ENCODE data around the gene ENAH. TPM values are rescaled to one million over a fixed set of nuclear protein-coding genes. Genes with fewer than 3 reads are reported as not detected.
A peak's percentile ranks its signal among the peaks of the same experiment; 100 is the strongest.

The ENAH gene
- total and polyA plus RNA-seq, 12 donors, result 12.4 to 201 (median 99.8) TPM

DNA sequence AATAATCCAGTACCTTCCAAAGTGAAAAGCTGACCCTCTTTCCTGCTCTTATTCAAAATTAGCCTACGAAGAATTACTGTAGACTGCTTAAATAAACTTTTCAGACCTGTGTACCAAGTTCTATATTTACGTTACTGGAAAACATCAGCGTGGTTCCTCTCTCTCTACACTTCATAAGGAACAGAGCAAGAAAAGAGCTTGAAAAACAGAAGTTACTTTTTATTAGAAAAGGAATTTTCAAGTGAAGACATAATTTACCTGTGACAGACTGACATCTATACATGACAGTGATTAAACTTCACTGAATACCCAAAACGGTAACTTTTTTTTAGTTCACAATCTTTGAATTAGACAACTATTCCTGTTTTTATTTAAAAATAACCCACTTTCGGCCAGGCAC is 2.7 kb downstream of the ENAH start:
- Histone ChIP-seq H3K36me3 (no peaks in the 10 kb centered on the region), H3K9me3 (peaks cover 0 to 3% (median 0%) of the 10 kb centered on the region in 11 donors), H3K27ac (peak overlapping the region in 9 of 10 donors; percentile 43 to 100 (median 98)), H3K4me1 (peaks cover 0 to 57% (median 34%) of the 10 kb centered on the region in 9 donors), H3K4me3 (peak overlapping the region in 9 of 10 donors; percentile 86 to 99 (median 92)), H3K27me3 (peaks cover 0 to 50% (median 0%) of the 10 kb centered on the region in 7 donors)
- DNase-seq, result no peak
- no peak for ATAC-seq
- TF ChIP-seq, protein P1, sequence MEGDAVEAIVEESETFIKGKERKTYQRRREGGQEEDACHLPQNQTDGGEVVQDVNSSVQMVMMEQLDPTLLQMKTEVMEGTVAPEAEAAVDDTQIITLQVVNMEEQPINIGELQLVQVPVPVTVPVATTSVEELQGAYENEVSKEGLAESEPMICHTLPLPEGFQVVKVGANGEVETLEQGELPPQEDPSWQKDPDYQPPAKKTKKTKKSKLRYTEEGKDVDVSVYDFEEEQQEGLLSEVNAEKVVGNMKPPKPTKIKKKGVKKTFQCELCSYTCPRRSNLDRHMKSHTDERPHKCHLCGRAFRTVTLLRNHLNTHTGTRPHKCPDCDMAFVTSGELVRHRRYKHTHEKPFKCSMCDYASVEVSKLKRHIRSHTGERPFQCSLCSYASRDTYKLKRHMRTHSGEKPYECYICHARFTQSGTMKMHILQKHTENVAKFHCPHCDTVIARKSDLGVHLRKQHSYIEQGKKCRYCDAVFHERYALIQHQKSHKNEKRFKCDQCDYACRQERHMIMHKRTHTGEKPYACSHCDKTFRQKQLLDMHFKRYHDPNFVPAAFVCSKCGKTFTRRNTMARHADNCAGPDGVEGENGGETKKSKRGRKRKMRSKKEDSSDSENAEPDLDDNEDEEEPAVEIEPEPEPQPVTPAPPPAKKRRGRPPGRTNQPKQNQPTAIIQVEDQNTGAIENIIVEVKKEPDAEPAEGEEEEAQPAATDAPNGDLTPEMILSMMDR (IDR thresholded peaks at IDR 0.05), result no peak
- 45 to 52% methylated on average over 5 of the region's 5 CpGs for WGBS, 2 donors
- intact Hi-C loops (cut with DNase I), result loop anchor here in 8 of 10 donors (5.0 to 10.0 kb wide), 17 partner anchors 43 to 175 kb away; partner anchors contain the start of gene SRP9 (in 1 of the 8)

DNA sequence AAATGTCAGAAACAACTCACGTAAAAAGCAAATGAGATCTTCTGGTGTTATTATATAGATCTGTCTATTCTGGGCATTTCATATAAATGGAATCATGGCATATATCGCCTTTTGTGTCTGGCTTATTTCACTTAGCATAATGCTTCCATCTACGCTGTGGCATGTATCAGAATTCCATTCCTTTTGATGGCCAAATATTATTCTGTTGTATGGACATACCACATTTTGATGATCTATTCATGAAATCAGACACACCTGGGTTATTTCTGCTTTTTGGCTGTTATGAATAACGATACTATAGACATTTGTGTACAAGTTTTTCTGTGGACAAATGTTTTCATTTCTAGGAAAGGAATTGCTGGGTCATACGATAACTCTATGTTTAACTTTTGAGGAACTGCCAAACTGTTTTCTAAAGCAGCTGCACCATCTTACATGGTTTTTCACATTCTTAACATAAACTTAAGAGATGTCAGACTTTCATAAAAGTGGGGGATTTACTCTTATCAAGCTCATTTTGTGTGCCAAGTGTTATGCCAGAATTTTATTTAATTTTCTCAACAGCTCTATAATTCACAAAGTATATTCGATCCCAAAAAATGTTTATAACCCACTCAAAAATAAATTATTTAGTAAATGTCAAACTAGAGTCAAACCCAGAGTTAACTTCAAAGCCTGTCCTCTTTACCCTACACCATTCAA is 7.6 kb downstream of the ENAH start:
- peaks cover 0 to 10% (median 0%) of the 10 kb centered on the region in 7 donors for H3K27me3 ChIP-seq
- peaks cover 0 to 6% (median 0%) of the 10 kb centered on the region in 11 donors for H3K9me3 ChIP-seq
- DNase-seq, result no peak
- H3K36me3 ChIP-seq, result peaks cover 0 to 26% (median 0%) of the 10 kb centered on the region in 9 donors
- no peak for ATAC-seq
- TF ChIP-seq, protein P1 (IDR thresholded peaks at IDR 0.05), result no peak
- intact Hi-C loops (cut with DNase I), result loop anchor here in 1 of 10 donors (10.0 kb wide), 2 partner anchors 71 to 151 kb away; no protein-coding TSS in a partner anchor
- H3K4me1 ChIP-seq, result peaks cover 0 to 59% (median 23%) of the 10 kb centered on the region in 9 donors
- WGBS, 2 donors, result 88 to 92% methylated on average over 6 of the region's 6 CpGs
- H3K27ac ChIP-seq, result no peak overlapping the region
- no peak overlapping the region for H3K4me3 ChIP-seq

DNA sequence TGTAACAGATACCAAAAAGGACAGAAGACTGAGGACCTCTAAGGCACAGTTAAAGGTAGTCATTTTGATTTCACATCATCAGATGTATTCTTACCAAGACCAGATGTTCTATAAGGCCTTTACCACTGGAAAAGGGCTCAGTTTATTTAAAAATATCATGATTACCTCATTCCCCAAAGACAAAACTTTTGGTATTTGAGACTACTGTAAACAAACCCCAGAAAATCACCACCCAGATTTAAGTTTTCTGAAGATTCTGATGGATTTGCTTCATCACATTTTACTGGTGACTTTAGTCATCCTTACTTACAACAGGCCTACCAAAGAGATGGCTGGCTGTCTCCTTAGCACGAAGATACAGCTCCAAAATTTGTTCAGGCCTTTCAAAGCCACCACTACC is 8.3 kb downstream of the ENAH start:
- H3K27me3 ChIP-seq, result peaks cover 0 to 4% (median 0%) of the 10 kb centered on the region in 7 donors
- intact Hi-C loops (cut with DNase I), result loop anchor here in 2 of 10 donors (5.0 to 10.0 kb wide), 3 partner anchors 52 to 150 kb away; no protein-coding TSS in a partner anchor
- TF ChIP-seq, protein P1 (IDR thresholded peaks at IDR 0.05), result no peak
- ATAC-seq (no peak), DNase-seq (no peak)
- H3K4me1 ChIP-seq, result peaks cover 0 to 52% (median 18%) of the 10 kb centered on the region in 9 donors
- H3K36me3 ChIP-seq, result peaks cover 0 to 26% (median 0%) of the 10 kb centered on the region in 9 donors
- H3K4me3 ChIP-seq, result no peak overlapping the region
- WGBS, 2 donors, result 88 to 92% methylated on average over 1 of the region's 1 CpG
- H3K27ac ChIP-seq, result no peak overlapping the region
- peaks cover 0 to 6% (median 0%) of the 10 kb centered on the region in 11 donors for H3K9me3 ChIP-seq

DNA sequence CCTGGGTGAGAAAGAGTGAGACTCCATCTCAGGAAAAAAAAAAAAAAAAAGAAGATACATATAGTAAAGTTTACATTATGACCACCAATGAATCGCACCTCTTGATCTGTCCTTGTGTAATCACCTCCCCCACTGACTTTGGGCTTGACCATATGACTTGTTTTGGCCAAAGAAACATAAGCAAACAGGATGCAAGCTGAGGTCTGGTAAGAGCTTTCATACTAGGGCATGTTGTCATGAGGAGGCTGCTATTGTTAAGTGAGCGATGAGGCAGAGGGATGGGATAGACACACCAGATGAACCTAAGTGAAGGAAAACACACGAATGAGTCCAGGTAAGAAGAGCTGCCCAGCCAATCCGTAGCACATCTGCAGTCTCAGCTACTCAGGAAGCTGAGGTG is 10.7 kb downstream of the ENAH start:
- intact Hi-C loops (cut with DNase I), result loop anchor here in 2 of 10 donors (5.0 to 10.0 kb wide), 3 partner anchors 50 to 147 kb away; no protein-coding TSS in a partner anchor
- no peak for ATAC-seq

More for the DNA sequence above, 10.7 kb downstream of the ENAH start:
- DNase-seq, result no peak
- H3K36me3 ChIP-seq, result peaks cover 0 to 26% (median 0%) of the 10 kb centered on the region in 9 donors
- 65 to 66% methylated on average over 4 of the region's 4 CpGs for WGBS, 2 donors
- H3K27me3 ChIP-seq, result no peaks in the 10 kb centered on the region
- TF ChIP-seq, protein P1 (IDR thresholded peaks at IDR 0.05), result no peak
- H3K4me1 ChIP-seq, result peaks cover 0 to 28% (median 8%) of the 10 kb centered on the region in 9 donors
- no peak overlapping the region for H3K27ac ChIP-seq
- peaks cover 0 to 10% (median 0%) of the 10 kb centered on the region in 11 donors for H3K9me3 ChIP-seq
- H3K4me3 ChIP-seq, result no peak overlapping the region
